Kidney (tissue), 14 donors: ENCODE data around the gene RERE. TPM values are rescaled to one million over a fixed set of nuclear protein-coding genes. Genes with fewer than 3 reads are reported as not detected.

Experiments used
- DNase-seq, 5 donors: peaks; one replicate each; pipeline ENCODE4 v3.0.0-alpha.2; 2013 to 2020
- FAIRE-seq: peaks from 2 replicates; lab custom pipeline; 2012; peaks lifted over from hg19 to GRCh38; lab: Jason Lieb, UNC
- H3K27ac ChIP-seq, 2 donors: one replicate each; pipeline ENCODE4 v1.7.0; 2013; ENCODE audit warnings: low read depth in 2 of 2, low read length in 2 of 2, inconsistent platforms in 1 of 2
- H3K27me3 ChIP-seq: one replicate; pipeline ENCODE4 v1.7.1; 2013; ENCODE audit warnings: low read length, inconsistent platforms; ENCODE audit not compliant: control insufficient read depth, insufficient read depth
- H3K36me3 ChIP-seq, 3 donors: one replicate each; pipeline versions ENCODE4 v1.7.0 to v1.7.1; 2013; ENCODE audit warnings: low read length in 3 of 3, control low read depth in 1 of 3, inconsistent platforms in 1 of 3; ENCODE audit not compliant: insufficient read depth in 3 of 3, control insufficient read depth in 2 of 3
- H3K4me1 ChIP-seq, 3 donors: one replicate each; pipeline versions ENCODE4 v1.7.0 to v1.7.1; 2013; ENCODE audit warnings: low read length in 3 of 3, inconsistent platforms in 1 of 3, low read depth in 1 of 3; ENCODE audit not compliant: control insufficient read depth in 2 of 3, insufficient read depth in 2 of 3
- H3K4me3 ChIP-seq, 3 donors: one replicate each; pipeline versions ENCODE4 v1.7.0 to v1.8.1; 2013; ENCODE audit warnings: low read length in 3 of 3, control low read depth in 1 of 3, inconsistent platforms in 1 of 3
- H3K9ac ChIP-seq, 3 donors: one replicate each; pipeline versions ENCODE4 v1.7.0 to v1.7.1; 2013; ENCODE audit warnings: low read length in 3 of 3, control low read depth in 1 of 3, inconsistent platforms in 1 of 3
- H3K9me3 ChIP-seq, 3 donors: one replicate each; pipeline versions ENCODE4 v1.7.0 to v1.7.1; 2013; ENCODE audit warnings: low read length in 3 of 3, control low read depth in 1 of 3, inconsistent platforms in 1 of 3; ENCODE audit not compliant: control insufficient read depth in 2 of 3, insufficient read depth in 1 of 3
- CTCF ChIP-seq: IDR thresholded peaks from 3 replicates; pipeline ENCODE4 v1.5.1; 2012; ENCODE audit warnings: mild to moderate bottlenecking, moderate library complexity, borderline replicate concordance; ENCODE audit not compliant: insufficient read depth; ENCODE audit errors: extremely low read depth
- intact Hi-C: fragments of 100-400 bp; cut with DNase I; formaldehyde crosslinking; loops from one replicate; pipeline ENCODE4 v1.11.1; 2022
- microRNA-seq: library from miRNA; unstranded; fragments of <30 nt; microRNA quantifications from one replicate; pipeline ENCODE4 v1.2.0, GENCODE V29; 2020
- polyA plus RNA-seq: library from polyadenylated mRNA; stranded (reverse); fragments of 350-450 nt; fragmentation: Illumina TruSeq; extraction: RNeasy Lipid Tissue Mini Kit (QIAGEN cat#74804); gene quantifications from one replicate; pipeline ENCODE4 v1.2.3, GENCODE V29; 2014; ENCODE audit warnings: low read depth, low replicate concordance; ENCODE audit not compliant: insufficient read depth
- total RNA-seq: library from RNA; stranded (reverse); fragmentation: NEBNext Ultra II Directional; extraction: Animal tissue kit (Norgen Biotek cat#: 25700); gene quantifications from one replicate; pipeline ENCODE4 v1.2.1, GENCODE V29; 2021
- donor health status: control.
- donor health status: control.
- donor health status: control.
- donor health status: control.
- donor health status: control.
- donor health status: DM: yes; HTN: yes; CAD: no.
- donor health status: Normal renal cell carcinoma (clear cell type).

RERE gene
- total and polyA plus RNA-seq, 2 donors from 2014 or later, result 37.2 to 176 TPM

- Histone ChIP-seq H3K27me3 (no peaks in the 10 kb centered on the region), H3K36me3 (no peaks in the 10 kb centered on the region), H3K4me3 (no peak overlapping the region), H3K27ac (no peak overlapping the region), H3K9me3 (no peaks in the 10 kb centered on the region), H3K9ac (no peak overlapping the region), H3K4me1 (no peaks in the 10 kb centered on the region)
- no peak for TF ChIP-seq CTCF
- intact Hi-C loops, result no loop called here
- FAIRE-seq (no peak), DNase-seq (no peak)
Observed at GRCh38 chr1:8303141-8303540, 514.3 kb downstream of the RERE start.

Small RNA genes lying within 50 kb of the gene (microRNA-seq; reads per million reads assigned to microRNA genes)
- gene MIR6728, result not detected

Other genes starting within 250 kb of the RERE start
- 1,164 TPM for gene ENO1, start 61.0 kb upstream of the RERE start, total RNA-seq
- gene ENO1, start 61.0 kb upstream of the RERE start, polyA plus RNA-seq, result 1,321 TPM
- gene CA6, start 128.2 kb upstream of the RERE start, total RNA-seq, result not detected
- gene CA6, start 128.2 kb upstream of the RERE start, polyA plus RNA-seq, result not detected
- not detected for gene SLC2A7, start 208.8 kb upstream of the RERE start, total RNA-seq
- gene SLC2A7, start 208.8 kb upstream of the RERE start, polyA plus RNA-seq, result not detected